ENCODE data around the gene PTPRT.

GRCh38 chr20:43188234-43188653 is 1.5 kb downstream of the PTPRT start:
- TF ChIP-seq CTCF (IDR thresholded peaks at IDR 0.05) (no peak), ZFX (IDR thresholded peaks at IDR 0.05; ENCODE audit: borderline replicate concordance) (no peak)

All from 22Rv1 (cell line).